ENCODE results near the gene XXYLT1. TPM values are rescaled to one million over a fixed set of nuclear protein-coding genes. Genes with fewer than 3 reads are reported as not detected.

XXYLT1 gene
- total and polyA plus RNA-seq, 8 donors, result 1.8 to 5.0 (median 2.6) TPM

GRCh38 chr3:195176776-195177175 is 94.2 kb downstream of the XXYLT1 start:
- no peaks in the 10 kb centered on the region for H3K4me1 ChIP-seq
- H3K27me3 ChIP-seq, result no peaks in the 10 kb centered on the region
- ATAC-seq (no peak), DNase-seq (no peak), FAIRE-seq (no peak)
- H3K9me3 ChIP-seq, result no peaks in the 10 kb centered on the region
- TF ChIP-seq, protein P1, sequence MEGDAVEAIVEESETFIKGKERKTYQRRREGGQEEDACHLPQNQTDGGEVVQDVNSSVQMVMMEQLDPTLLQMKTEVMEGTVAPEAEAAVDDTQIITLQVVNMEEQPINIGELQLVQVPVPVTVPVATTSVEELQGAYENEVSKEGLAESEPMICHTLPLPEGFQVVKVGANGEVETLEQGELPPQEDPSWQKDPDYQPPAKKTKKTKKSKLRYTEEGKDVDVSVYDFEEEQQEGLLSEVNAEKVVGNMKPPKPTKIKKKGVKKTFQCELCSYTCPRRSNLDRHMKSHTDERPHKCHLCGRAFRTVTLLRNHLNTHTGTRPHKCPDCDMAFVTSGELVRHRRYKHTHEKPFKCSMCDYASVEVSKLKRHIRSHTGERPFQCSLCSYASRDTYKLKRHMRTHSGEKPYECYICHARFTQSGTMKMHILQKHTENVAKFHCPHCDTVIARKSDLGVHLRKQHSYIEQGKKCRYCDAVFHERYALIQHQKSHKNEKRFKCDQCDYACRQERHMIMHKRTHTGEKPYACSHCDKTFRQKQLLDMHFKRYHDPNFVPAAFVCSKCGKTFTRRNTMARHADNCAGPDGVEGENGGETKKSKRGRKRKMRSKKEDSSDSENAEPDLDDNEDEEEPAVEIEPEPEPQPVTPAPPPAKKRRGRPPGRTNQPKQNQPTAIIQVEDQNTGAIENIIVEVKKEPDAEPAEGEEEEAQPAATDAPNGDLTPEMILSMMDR (IDR thresholded peaks at IDR 0.05), result no peak
- intact Hi-C loops (cut with DNase I), result no loop called here
- H3K27ac ChIP-seq, result no peak overlapping the region
- 90 to 95% methylated on average over 9 to 12 of the region's 12 CpGs for WGBS, 2 donors
- no peak overlapping the region for H3K4me3 ChIP-seq
- H3K36me3 ChIP-seq, result no peaks in the 10 kb centered on the region

GRCh38 chr3:195175476-195176337 is 95.3 kb downstream of the XXYLT1 start:
- no peak overlapping the region for H3K27ac ChIP-seq
- H3K27me3 ChIP-seq, result no peaks in the 10 kb centered on the region
- no peaks in the 10 kb centered on the region for H3K36me3 ChIP-seq
- DNase-seq (no peak), ATAC-seq (no peak), FAIRE-seq (no peak)
- H3K4me1 ChIP-seq, result no peaks in the 10 kb centered on the region
- WGBS, 2 donors, result 96 to 98% methylated on average over 13 of the region's 13 CpGs
- H3K9me3 ChIP-seq, result no peaks in the 10 kb centered on the region
- intact Hi-C loops (cut with DNase I), result no loop called here
- TF ChIP-seq, protein P1 (IDR thresholded peaks at IDR 0.05), result no peak
- no peak overlapping the region for H3K4me3 ChIP-seq

- intact Hi-C loops (cut with DNase I), result no loop called here
- no peak overlapping the region for H3K4me3 ChIP-seq
- 93 to 97% methylated on average over 11 of the region's 11 CpGs for WGBS, 2 donors
- H3K4me1 ChIP-seq, result no peaks in the 10 kb centered on the region
- H3K9me3 ChIP-seq, result no peaks in the 10 kb centered on the region
- ATAC-seq (no peak), DNase-seq (no peak), FAIRE-seq (no peak)
- TF ChIP-seq, protein P1 (IDR thresholded peaks at IDR 0.05), result no peak
- H3K27me3 ChIP-seq, result no peaks in the 10 kb centered on the region
- no peaks in the 10 kb centered on the region for H3K36me3 ChIP-seq
- no peak overlapping the region for H3K27ac ChIP-seq
These were observed 95.9 kb downstream of the XXYLT1 start for GRCh38 chr3:195175076-195175475.

DNA sequence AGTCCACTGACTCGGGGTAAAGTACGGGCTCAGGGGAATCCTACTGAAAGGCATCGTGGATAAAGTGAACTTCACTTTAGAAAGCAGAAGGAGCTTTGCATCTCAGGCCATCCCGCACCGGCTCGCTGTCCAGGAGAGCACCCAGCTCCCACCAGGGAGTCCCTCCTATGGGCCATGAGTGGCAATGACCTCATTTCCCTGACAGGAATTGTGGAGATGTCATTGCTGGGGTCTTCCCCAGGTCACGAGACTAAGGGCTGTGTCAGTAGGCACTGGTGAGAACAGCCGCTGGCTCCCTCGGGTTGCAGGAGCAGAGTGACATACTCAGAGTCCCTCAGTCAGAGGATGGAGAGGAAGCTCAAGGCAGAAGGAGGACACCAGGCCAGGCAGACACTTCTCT is 97.3 kb downstream of the XXYLT1 start:
- no peak overlapping the region for H3K27ac ChIP-seq
- no peaks in the 10 kb centered on the region for H3K27me3 ChIP-seq
- no peak for FAIRE-seq
- no peaks in the 10 kb centered on the region for H3K36me3 ChIP-seq
- WGBS, 2 donors, result 88 to 91% methylated on average over 9 of the region's 9 CpGs
- no peaks in the 10 kb centered on the region for H3K4me1 ChIP-seq
- no peak overlapping the region for H3K4me3 ChIP-seq
- intact Hi-C loops (cut with DNase I), result no loop called here
- H3K9me3 ChIP-seq, result no peaks in the 10 kb centered on the region
- DNase-seq, result no peak
- no peak for ATAC-seq
- TF ChIP-seq, protein P1 (IDR thresholded peaks at IDR 0.05), result no peak

- intact Hi-C loops (cut with DNase I), result no loop called here
- no peak overlapping the region for H3K27ac ChIP-seq
- H3K27me3 ChIP-seq, result no peaks in the 10 kb centered on the region
- TF ChIP-seq, protein P1 (IDR thresholded peaks at IDR 0.05), result no peak
- no peak overlapping the region for H3K4me3 ChIP-seq
- no peak for ATAC-seq
- no peak for FAIRE-seq
- H3K36me3 ChIP-seq, result no peaks in the 10 kb centered on the region
- WGBS, 2 donors, result 68 to 82% methylated on average over 7 of the region's 7 CpGs
- no peaks in the 10 kb centered on the region for H3K4me1 ChIP-seq
- H3K9me3 ChIP-seq, result no peaks in the 10 kb centered on the region
- DNase-seq, result no peak
These were observed 98.1 kb downstream of the XXYLT1 start for GRCh38 chr3:195172896-195173295.

Data from pancreas (tissue), 10 donors.